HG03575 (cell line): ENCODE data around the gene RASEF.

Experiments used
- ATAC-seq: cut with Tn5 transposase; IDR thresholded peaks from one replicate; pipeline ENCODE4 v1.9.1; 2021; ENCODE audit not compliant: unreplicated experiment, insufficient number of reproducible peaks, low FRiP score; ENCODE audit errors: extremely low read depth

The RASEF gene

GRCh38 chr9:83020864-83021263 lies 42.1 kb downstream of the RASEF start:
- ATAC-seq = no peak

GRCh38 chr9:83020327-83020726 lies 42.6 kb downstream of the RASEF start:
- ATAC-seq = no peak

- no peak for ATAC-seq
Observed at GRCh38 chr9:83019246-83019645, 43.7 kb downstream of the RASEF start.

GRCh38 chr9:83015897-83016296 lies 47.0 kb downstream of the RASEF start:
- ATAC-seq = no peak

- no peak for ATAC-seq
Observed at GRCh38 chr9:83013867-83014605, 48.9 kb downstream of the RASEF start.

- no peak for ATAC-seq
Observed at GRCh38 chr9:83012922-83013838, 49.8 kb downstream of the RASEF start.

- ATAC-seq = no peak
Observed at GRCh38 chr9:83012168-83012921, 50.6 kb downstream of the RASEF start.

- no peak for ATAC-seq
Observed at GRCh38 chr9:83011611-83012010, 51.3 kb downstream of the RASEF start.

GRCh38 chr9:83007521-83008300 lies 55.2 kb downstream of the RASEF start:
- no peak for ATAC-seq

GRCh38 chr9:83006378-83006777 lies 56.6 kb downstream of the RASEF start:
- ATAC-seq = no peak

- no peak for ATAC-seq
Observed at GRCh38 chr9:83005963-83006362, 57.0 kb downstream of the RASEF start.

- ATAC-seq = no peak
Observed at GRCh38 chr9:83005361-83005760, 57.6 kb downstream of the RASEF start.

- ATAC-seq = no peak
Observed at GRCh38 chr9:83002329-83002728, 60.6 kb downstream of the RASEF start.

GRCh38 chr9:83000765-83001164 lies 62.2 kb downstream of the RASEF start:
- no peak for ATAC-seq

- no peak for ATAC-seq
Observed at GRCh38 chr9:82998409-82998808, 64.5 kb downstream of the RASEF start.

- ATAC-seq = no peak
Observed at GRCh38 chr9:82997476-82998140, 65.3 kb downstream of the RASEF start.

GRCh38 chr9:82996941-82997340 lies 66.0 kb downstream of the RASEF start:
- ATAC-seq = no peak

GRCh38 chr9:82993856-82994605 lies 68.9 kb downstream of the RASEF start:
- ATAC-seq = no peak
